ENCODE data around the gene TMEM44.
A peak's percentile ranks its signal among the peaks of the same experiment; 100 is the strongest.

TMEM44 gene

DNA sequence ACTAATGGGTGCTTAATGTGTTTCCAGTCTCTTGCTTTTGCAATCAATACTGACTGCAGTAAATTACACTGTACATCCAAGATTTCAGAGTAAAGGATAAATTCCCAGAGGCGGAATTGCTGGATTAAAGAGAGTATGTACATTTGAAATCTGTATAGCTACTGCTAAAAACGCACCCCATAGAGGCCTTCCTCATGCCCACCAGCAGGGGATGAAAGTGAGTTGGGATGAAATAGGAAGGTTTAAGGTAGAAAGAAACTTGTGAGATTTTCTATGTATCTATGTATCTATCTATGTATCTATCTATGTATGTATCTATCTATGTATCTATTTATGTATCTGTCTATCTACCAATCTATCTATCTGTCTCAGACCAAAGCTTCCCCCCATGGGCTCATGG lies 28.4 kb downstream of the TMEM44 start:
- no peak overlapping the region for H3K4me3 ChIP-seq (ENCODE audit: low read depth, low read length)
- TF ChIP-seq, protein P1, sequence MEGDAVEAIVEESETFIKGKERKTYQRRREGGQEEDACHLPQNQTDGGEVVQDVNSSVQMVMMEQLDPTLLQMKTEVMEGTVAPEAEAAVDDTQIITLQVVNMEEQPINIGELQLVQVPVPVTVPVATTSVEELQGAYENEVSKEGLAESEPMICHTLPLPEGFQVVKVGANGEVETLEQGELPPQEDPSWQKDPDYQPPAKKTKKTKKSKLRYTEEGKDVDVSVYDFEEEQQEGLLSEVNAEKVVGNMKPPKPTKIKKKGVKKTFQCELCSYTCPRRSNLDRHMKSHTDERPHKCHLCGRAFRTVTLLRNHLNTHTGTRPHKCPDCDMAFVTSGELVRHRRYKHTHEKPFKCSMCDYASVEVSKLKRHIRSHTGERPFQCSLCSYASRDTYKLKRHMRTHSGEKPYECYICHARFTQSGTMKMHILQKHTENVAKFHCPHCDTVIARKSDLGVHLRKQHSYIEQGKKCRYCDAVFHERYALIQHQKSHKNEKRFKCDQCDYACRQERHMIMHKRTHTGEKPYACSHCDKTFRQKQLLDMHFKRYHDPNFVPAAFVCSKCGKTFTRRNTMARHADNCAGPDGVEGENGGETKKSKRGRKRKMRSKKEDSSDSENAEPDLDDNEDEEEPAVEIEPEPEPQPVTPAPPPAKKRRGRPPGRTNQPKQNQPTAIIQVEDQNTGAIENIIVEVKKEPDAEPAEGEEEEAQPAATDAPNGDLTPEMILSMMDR (conservative IDR thresholded peaks at IDR 0.05; ENCODE audit: low read depth, low read length): peak; percentile 71
- DNase-seq (ENCODE audit: low read depth): peak; percentile 47

- TF ChIP-seq, protein P1 (conservative IDR thresholded peaks at IDR 0.05; ENCODE audit: low read depth, low read length): no peak
- no peak for DNase-seq (ENCODE audit: low read depth)
- no peak overlapping the region for H3K4me3 ChIP-seq (ENCODE audit: low read depth, low read length)
Measured at GRCh38 chr3:194604126-194604525, 29.1 kb downstream of the TMEM44 start.

- peak; percentile 65 for DNase-seq (ENCODE audit: low read depth)
- H3K4me3 ChIP-seq (ENCODE audit: low read depth, low read length): no peak overlapping the region
- TF ChIP-seq, protein P1 (conservative IDR thresholded peaks at IDR 0.05; ENCODE audit: low read depth, low read length): peak; percentile 31
Measured at GRCh38 chr3:194602669-194603171, 30.5 kb downstream of the TMEM44 start.

DNA sequence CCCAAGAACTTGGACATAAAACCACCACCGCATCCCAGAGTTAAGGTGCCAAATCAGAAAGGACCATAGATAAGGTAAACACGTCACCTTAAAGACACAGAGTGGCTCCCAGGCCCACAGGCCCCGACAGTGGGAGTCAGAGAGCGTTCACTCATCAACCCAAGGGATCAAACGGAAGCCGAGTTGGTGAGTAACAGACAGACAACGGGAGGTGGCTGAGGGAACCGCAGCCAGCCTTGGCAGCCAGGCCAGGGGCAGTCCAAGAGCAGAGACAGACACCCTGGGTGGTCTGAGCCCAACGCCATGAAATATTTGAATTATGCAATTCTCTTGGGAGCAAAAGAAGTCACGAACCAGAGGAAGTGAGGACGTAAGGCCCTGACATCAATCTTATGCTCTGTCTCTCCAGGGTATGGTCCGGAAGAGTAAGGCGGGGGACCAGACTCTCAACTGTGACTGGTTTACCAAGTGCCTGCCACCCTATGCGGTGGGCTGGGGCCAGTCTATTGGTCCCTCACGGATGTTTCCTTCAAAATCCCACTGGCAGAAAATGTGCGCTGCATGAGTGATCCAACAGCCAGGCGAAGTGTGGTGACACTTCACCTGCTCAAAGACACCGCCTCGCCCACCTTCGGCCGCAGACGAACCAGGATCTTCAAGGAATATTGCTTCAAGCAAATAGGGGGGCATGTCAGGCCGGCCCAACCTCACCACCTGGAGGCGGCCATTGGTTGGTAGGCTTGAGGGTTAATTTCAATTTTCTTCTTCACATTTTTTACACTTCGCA lies 34.3 kb downstream of the TMEM44 start:
- no peak overlapping the region for H3K4me3 ChIP-seq (ENCODE audit: low read depth, low read length)
- TF ChIP-seq, protein P1 (conservative IDR thresholded peaks at IDR 0.05; ENCODE audit: low read depth, low read length): no peak
- peak; percentile 95 for DNase-seq (ENCODE audit: low read depth)

GRCh38 chr3:194596906-194597305 lies 36.3 kb downstream of the TMEM44 start:
- TF ChIP-seq, protein P1 (conservative IDR thresholded peaks at IDR 0.05; ENCODE audit: low read depth, low read length): no peak
- H3K4me3 ChIP-seq (ENCODE audit: low read depth, low read length): no peak overlapping the region
- DNase-seq (ENCODE audit: low read depth): no peak

- TF ChIP-seq, protein P1 (conservative IDR thresholded peaks at IDR 0.05; ENCODE audit: low read depth, low read length): no peak
- no peak overlapping the region for H3K4me3 ChIP-seq (ENCODE audit: low read depth, low read length)
- DNase-seq (ENCODE audit: low read depth): peak; percentile 100
Measured at GRCh38 chr3:194592798-194593752, 40.1 kb downstream of the TMEM44 start.
